Measurements from ENCODE around the gene VDAC1. TPM values are rescaled to one million over a fixed set of nuclear protein-coding genes. Genes with fewer than 3 reads are reported as not detected.
"Not testable (repeated sequence)": the region's sequence is repeated elsewhere in the genome, so short reads cannot be mapped to it uniquely, and the experiment has no call there.

VDAC1 gene
- total and polyA plus RNA-seq, 9 donors = 41.1 to 171 (median 89.9) TPM

GRCh38 chr5:133938039-133938821 is 66.5 kb downstream of the VDAC1 start:
- no peak overlapping the region for H3K27ac ChIP-seq
- H3K4me1 ChIP-seq (ENCODE audit: insufficient read depth) = no peaks in the 10 kb centered on the region
- H3K9me3 ChIP-seq = no peaks in the 10 kb centered on the region
- intact Hi-C loops (cut with DNase I) = no loop called here
- no peaks in the 10 kb centered on the region for H3K27me3 ChIP-seq
- no peak for DNase-seq
- no peaks in the 10 kb centered on the region for H3K36me3 ChIP-seq
- TF ChIP-seq POLR2A (IDR thresholded peaks at IDR 0.05) = no peak
- no peak for TF ChIP-seq EP300 (IDR thresholded peaks at IDR 0.05)
- TF ChIP-seq CTCF (IDR thresholded peaks at IDR 0.05) = no peak
- no peak overlapping the region for H3K4me3 ChIP-seq
- WGBS, 3 donors = 26 to 39% (median 33%) methylated on average over 6 of the region's 6 CpGs

- DNase-seq; H3K27me3 ChIP-seq; H3K4me3 ChIP-seq; intact Hi-C loops (cut with DNase I); H3K4me1 ChIP-seq (ENCODE audit: insufficient read depth); H3K27ac ChIP-seq; H3K36me3 ChIP-seq; H3K9me3 ChIP-seq: not testable (repeated sequence)
- 94 to 97% (median 94%) methylated on average over 3 of the region's 3 CpGs for WGBS, 3 donors
Measured at GRCh38 chr5:133937628-133938027, 67.1 kb downstream of the VDAC1 start.

GRCh38 chr5:133936651-133937015 is 68.1 kb downstream of the VDAC1 start:
- H3K9me3 ChIP-seq = no peaks in the 10 kb centered on the region
- DNase-seq = no peak
- 20 to 38% (median 26%) methylated on average over 3 of the region's 3 CpGs for WGBS, 3 donors
- H3K27me3 ChIP-seq = no peaks in the 10 kb centered on the region
- H3K4me3 ChIP-seq = no peak overlapping the region
- H3K27ac ChIP-seq = no peak overlapping the region
- H3K4me1 ChIP-seq (ENCODE audit: insufficient read depth) = no peaks in the 10 kb centered on the region
- intact Hi-C loops (cut with DNase I) = no loop called here
- TF ChIP-seq POLR2A (IDR thresholded peaks at IDR 0.05) (no peak), EP300 (IDR thresholded peaks at IDR 0.05) (no peak), CTCF (IDR thresholded peaks at IDR 0.05) (no peak)
- H3K36me3 ChIP-seq = no peaks in the 10 kb centered on the region

GRCh38 chr5:133935991-133936650 is 68.7 kb downstream of the VDAC1 start:
- H3K27me3 ChIP-seq; H3K36me3 ChIP-seq; H3K9me3 ChIP-seq; intact Hi-C loops (cut with DNase I); H3K4me3 ChIP-seq; H3K4me1 ChIP-seq (ENCODE audit: insufficient read depth); DNase-seq; H3K27ac ChIP-seq: not testable (repeated sequence)
- WGBS, 3 donors = 88 to 93% (median 90%) methylated on average over 10 of the region's 10 CpGs

- no peaks in the 10 kb centered on the region for H3K27me3 ChIP-seq
- no peaks in the 10 kb centered on the region for H3K4me1 ChIP-seq (ENCODE audit: insufficient read depth)
- intact Hi-C loops (cut with DNase I) = no loop called here
- no peak for DNase-seq
- H3K27ac ChIP-seq = no peak overlapping the region
- TF ChIP-seq EP300 (IDR thresholded peaks at IDR 0.05) = no peak
- TF ChIP-seq POLR2A (IDR thresholded peaks at IDR 0.05) = no peak
- no peak for TF ChIP-seq CTCF (IDR thresholded peaks at IDR 0.05)
- 84 to 95% (median 87%) methylated on average over 5 of the region's 5 CpGs for WGBS, 3 donors
- H3K4me3 ChIP-seq = no peak overlapping the region
- no peaks in the 10 kb centered on the region for H3K9me3 ChIP-seq
- no peaks in the 10 kb centered on the region for H3K36me3 ChIP-seq
Measured at GRCh38 chr5:133935667-133935940, 69.2 kb downstream of the VDAC1 start.
